ENCODE measurements around the gene CPED1. TPM values are rescaled to one million over a fixed set of nuclear protein-coding genes. Genes with fewer than 3 reads are reported as not detected.

Gene CPED1
- total RNA-seq, 1 experiment from 2014 or later: 0.39 TPM

DNA sequence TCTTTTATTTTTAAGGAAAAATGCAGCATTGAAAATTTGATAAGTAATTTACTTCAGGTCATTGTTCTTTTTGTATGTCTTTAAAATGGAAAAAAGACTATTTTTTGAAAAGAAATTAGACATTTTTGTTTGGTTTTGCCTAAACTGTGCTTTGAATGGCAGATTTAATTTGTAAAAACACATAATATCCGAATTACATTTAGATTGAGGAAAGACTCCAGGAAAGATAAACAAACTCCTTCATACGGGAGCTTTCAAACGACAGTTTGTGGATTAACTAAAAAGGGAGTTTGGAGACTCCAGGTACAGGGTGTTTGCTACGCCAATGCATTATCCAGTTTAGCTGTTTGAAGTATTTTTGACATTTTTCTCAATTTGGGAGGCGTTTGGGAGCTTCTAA, 36.1 kb downstream of the CPED1 start:
- intact Hi-C loops (cut with micrococcal nuclease; ENCODE audit: unreplicated experiment) (no loop called here), in situ Hi-C loops (cut with HindIII; ENCODE audit: low pct_unique_long_range_greater_than_20kb, low sequenced_read_pairs) (no loop called here)
- BruUV-seq (replicated peaks): no TSS peak
- no peaks in the 10 kb centered on the region; the same call in 1 of the 2 replicates for H3K4me1 ChIP-seq (ENCODE audit: control insufficient read depth, insufficient read depth, low read length)
- CTCF ChIA-PET: no interaction called here
- H3K36me3 ChIP-seq (ENCODE audit: control insufficient read depth, insufficient read depth, low read length): no peaks in the 10 kb centered on the region
- DNase-seq (ENCODE audit: low read depth, low spot score) (no peak), ATAC-seq (no peak)
- no peaks in the 10 kb centered on the region for H3K9me3 ChIP-seq (ENCODE audit: control insufficient read depth, insufficient read depth, low read depth, low read length)
- no peak overlapping the region for H3K4me3 ChIP-seq (ENCODE audit: low read depth in 2 of 2, low read length in 2 of 2)
- TF ChIP-seq, protein P1, sequence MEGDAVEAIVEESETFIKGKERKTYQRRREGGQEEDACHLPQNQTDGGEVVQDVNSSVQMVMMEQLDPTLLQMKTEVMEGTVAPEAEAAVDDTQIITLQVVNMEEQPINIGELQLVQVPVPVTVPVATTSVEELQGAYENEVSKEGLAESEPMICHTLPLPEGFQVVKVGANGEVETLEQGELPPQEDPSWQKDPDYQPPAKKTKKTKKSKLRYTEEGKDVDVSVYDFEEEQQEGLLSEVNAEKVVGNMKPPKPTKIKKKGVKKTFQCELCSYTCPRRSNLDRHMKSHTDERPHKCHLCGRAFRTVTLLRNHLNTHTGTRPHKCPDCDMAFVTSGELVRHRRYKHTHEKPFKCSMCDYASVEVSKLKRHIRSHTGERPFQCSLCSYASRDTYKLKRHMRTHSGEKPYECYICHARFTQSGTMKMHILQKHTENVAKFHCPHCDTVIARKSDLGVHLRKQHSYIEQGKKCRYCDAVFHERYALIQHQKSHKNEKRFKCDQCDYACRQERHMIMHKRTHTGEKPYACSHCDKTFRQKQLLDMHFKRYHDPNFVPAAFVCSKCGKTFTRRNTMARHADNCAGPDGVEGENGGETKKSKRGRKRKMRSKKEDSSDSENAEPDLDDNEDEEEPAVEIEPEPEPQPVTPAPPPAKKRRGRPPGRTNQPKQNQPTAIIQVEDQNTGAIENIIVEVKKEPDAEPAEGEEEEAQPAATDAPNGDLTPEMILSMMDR (IDR thresholded peaks at IDR 0.05): no peak
- TF ChIP-seq POLR2AphosphoS5 (IDR thresholded peaks at IDR 0.05; ENCODE audit: low read depth, low read length) (no peak), SIN3A (IDR thresholded peaks at IDR 0.05; ENCODE audit: borderline replicate concordance, insufficient read depth, low read depth, low read length) (no peak), TCF7L2 (IDR thresholded peaks at IDR 0.05; ENCODE audit: low read depth, low read length) (no peak)
- TF ChIP-seq, protein P2, sequence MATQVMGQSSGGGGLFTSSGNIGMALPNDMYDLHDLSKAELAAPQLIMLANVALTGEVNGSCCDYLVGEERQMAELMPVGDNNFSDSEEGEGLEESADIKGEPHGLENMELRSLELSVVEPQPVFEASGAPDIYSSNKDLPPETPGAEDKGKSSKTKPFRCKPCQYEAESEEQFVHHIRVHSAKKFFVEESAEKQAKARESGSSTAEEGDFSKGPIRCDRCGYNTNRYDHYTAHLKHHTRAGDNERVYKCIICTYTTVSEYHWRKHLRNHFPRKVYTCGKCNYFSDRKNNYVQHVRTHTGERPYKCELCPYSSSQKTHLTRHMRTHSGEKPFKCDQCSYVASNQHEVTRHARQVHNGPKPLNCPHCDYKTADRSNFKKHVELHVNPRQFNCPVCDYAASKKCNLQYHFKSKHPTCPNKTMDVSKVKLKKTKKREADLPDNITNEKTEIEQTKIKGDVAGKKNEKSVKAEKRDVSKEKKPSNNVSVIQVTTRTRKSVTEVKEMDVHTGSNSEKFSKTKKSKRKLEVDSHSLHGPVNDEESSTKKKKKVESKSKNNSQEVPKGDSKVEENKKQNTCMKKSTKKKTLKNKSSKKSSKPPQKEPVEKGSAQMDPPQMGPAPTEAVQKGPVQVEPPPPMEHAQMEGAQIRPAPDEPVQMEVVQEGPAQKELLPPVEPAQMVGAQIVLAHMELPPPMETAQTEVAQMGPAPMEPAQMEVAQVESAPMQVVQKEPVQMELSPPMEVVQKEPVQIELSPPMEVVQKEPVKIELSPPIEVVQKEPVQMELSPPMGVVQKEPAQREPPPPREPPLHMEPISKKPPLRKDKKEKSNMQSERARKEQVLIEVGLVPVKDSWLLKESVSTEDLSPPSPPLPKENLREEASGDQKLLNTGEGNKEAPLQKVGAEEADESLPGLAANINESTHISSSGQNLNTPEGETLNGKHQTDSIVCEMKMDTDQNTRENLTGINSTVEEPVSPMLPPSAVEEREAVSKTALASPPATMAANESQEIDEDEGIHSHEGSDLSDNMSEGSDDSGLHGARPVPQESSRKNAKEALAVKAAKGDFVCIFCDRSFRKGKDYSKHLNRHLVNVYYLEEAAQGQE (IDR thresholded peaks at IDR 0.05; ENCODE audit: insufficient read depth in 1 of 2, low read depth in 2 of 2, low read length in 1 of 2): no peak
- H3K27ac ChIP-seq (ENCODE audit: low read length): no peak overlapping the region
- POLR2A ChIA-PET: no interaction called here
- H3K27me3 ChIP-seq (ENCODE audit: control insufficient read depth, insufficient read depth, low read length): peaks cover 5% of the 10 kb centered on the region; the same call in 1 of the 2 replicates

DNA sequence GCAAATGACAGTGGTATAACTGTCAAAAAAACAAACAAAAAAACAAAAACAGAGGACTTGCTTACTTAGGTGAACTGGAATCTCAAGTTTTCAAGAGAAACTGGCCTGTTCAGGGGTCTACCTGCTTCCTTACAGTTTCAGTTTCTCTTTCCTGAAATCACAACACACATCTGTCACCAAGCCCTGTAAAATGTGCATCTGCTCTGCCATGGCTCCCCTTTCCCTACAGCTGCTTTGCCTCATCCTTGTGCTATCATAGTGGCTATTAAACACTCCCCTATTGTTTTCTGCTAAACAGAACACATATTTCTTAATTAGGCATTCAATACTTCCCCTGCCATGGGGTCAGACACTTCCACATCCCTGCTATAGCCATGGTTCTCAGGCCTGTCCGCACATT, 37.6 kb downstream of the CPED1 start:
- no peak overlapping the region for H3K27ac ChIP-seq (ENCODE audit: low read length)
- H3K36me3 ChIP-seq (ENCODE audit: control insufficient read depth, insufficient read depth, low read length): no peaks in the 10 kb centered on the region
- in situ Hi-C loops (cut with HindIII; ENCODE audit: low pct_unique_long_range_greater_than_20kb, low sequenced_read_pairs) (no loop called here), intact Hi-C loops (cut with micrococcal nuclease; ENCODE audit: unreplicated experiment) (no loop called here)
- TF ChIP-seq SIN3A (IDR thresholded peaks at IDR 0.05; ENCODE audit: borderline replicate concordance, insufficient read depth, low read depth, low read length): no peak
- TF ChIP-seq, protein P1 (IDR thresholded peaks at IDR 0.05): no peak
- TF ChIP-seq POLR2AphosphoS5 (IDR thresholded peaks at IDR 0.05; ENCODE audit: low read depth, low read length): no peak
- no peak for TF ChIP-seq TCF7L2 (IDR thresholded peaks at IDR 0.05; ENCODE audit: low read depth, low read length)
- TF ChIP-seq, protein P2 (IDR thresholded peaks at IDR 0.05; ENCODE audit: insufficient read depth in 1 of 2, low read depth in 2 of 2, low read length in 1 of 2): no peak
- BruUV-seq (replicated peaks): no TSS peak
- H3K4me1 ChIP-seq (ENCODE audit: control insufficient read depth, insufficient read depth, low read length): no peaks in the 10 kb centered on the region; the same call in 1 of the 2 replicates
- ChIA-PET CTCF (no interaction called here), POLR2A (no interaction called here)
- DNase-seq (ENCODE audit: low read depth, low spot score) (no peak), ATAC-seq (no peak)
- H3K9me3 ChIP-seq (ENCODE audit: control insufficient read depth, insufficient read depth, low read depth, low read length): no peaks in the 10 kb centered on the region
- H3K4me3 ChIP-seq (ENCODE audit: low read depth in 2 of 2, low read length in 2 of 2): no peak overlapping the region
- peaks cover 5% of the 10 kb centered on the region; the same call in 1 of the 2 replicates for H3K27me3 ChIP-seq (ENCODE audit: control insufficient read depth, insufficient read depth, low read length)
